ENCODE data around the gene CAPN1. TPM values are rescaled to one million over a fixed set of nuclear protein-coding genes. Genes with fewer than 3 reads are reported as not detected.

The CAPN1 gene
- polyA plus RNA-seq, 1 donor from 2014 or later: 102 TPM

DNA sequence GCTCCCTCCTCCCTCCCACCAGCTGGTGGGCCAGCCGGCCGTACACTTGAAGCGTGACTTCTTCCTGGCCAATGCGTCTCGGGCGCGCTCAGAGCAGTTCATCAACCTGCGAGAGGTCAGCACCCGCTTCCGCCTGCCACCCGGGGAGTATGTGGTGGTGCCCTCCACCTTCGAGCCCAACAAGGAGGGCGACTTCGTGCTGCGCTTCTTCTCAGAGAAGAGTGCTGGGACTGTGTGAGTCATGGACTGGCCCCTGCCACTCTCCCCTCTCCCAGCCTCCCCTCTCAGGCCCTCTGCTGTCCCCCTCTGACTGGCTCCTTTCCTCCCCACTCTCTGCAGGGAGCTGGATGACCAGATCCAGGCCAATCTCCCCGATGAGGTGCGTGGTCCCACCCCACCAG is 24.7 kb downstream of the CAPN1 start:
- Histone ChIP-seq H3K9me2 (ENCODE audit: insufficient read depth, low read length) (no peaks in the 10 kb centered on the region), H3K4me2 (ENCODE audit: low read length) (no peak overlapping the region), H2AFZ (ENCODE audit: low read depth, low read length) (no peak overlapping the region), H3K36me3 (ENCODE audit: insufficient read depth, low read length) (peaks cover 10% of the 10 kb centered on the region), H3K9me3 (ENCODE audit: low read length) (no peaks in the 10 kb centered on the region), H3F3A (ENCODE audit: insufficient read depth, low read length, poor library complexity, severe bottlenecking) (no peaks in the 10 kb centered on the region), H3K27ac (ENCODE audit: low read length) (no peak overlapping the region), H3K9ac (ENCODE audit: low read length) (no peak overlapping the region), H3K4me3 (ENCODE audit: low read length) (no peak overlapping the region), H3K27me3 (ENCODE audit: insufficient read depth, low read depth, low read length) (no peaks in the 10 kb centered on the region), H3K79me2 (replicated peaks; ENCODE audit: insufficient read depth, low read length) (no peaks in the 10 kb centered on the region), H4K20me1 (ENCODE audit: insufficient read depth) (no peaks in the 10 kb centered on the region)
- TF ChIP-seq EZH2 (IDR thresholded peaks at IDR 0.05; ENCODE audit: borderline replicate concordance, insufficient read depth, low read length, poor library complexity, severe bottlenecking) (no peak), POLR2AphosphoS5 (IDR thresholded peaks at IDR 0.05) (no peak), MXI1 (conservative IDR thresholded peaks at IDR 0.05; ENCODE audit: poor library complexity, severe bottlenecking) (no peak), RAD21 (conservative IDR thresholded peaks at IDR 0.05) (no peak), EP300 (conservative IDR thresholded peaks at IDR 0.05; ENCODE audit: poor library complexity, severe bottlenecking) (no peak), SMC3 (conservative IDR thresholded peaks at IDR 0.05; ENCODE audit: poor library complexity) (no peak), TAF1 (IDR thresholded peaks at IDR 0.05; ENCODE audit: low read depth) (no peak)
- TF ChIP-seq, protein P1, sequence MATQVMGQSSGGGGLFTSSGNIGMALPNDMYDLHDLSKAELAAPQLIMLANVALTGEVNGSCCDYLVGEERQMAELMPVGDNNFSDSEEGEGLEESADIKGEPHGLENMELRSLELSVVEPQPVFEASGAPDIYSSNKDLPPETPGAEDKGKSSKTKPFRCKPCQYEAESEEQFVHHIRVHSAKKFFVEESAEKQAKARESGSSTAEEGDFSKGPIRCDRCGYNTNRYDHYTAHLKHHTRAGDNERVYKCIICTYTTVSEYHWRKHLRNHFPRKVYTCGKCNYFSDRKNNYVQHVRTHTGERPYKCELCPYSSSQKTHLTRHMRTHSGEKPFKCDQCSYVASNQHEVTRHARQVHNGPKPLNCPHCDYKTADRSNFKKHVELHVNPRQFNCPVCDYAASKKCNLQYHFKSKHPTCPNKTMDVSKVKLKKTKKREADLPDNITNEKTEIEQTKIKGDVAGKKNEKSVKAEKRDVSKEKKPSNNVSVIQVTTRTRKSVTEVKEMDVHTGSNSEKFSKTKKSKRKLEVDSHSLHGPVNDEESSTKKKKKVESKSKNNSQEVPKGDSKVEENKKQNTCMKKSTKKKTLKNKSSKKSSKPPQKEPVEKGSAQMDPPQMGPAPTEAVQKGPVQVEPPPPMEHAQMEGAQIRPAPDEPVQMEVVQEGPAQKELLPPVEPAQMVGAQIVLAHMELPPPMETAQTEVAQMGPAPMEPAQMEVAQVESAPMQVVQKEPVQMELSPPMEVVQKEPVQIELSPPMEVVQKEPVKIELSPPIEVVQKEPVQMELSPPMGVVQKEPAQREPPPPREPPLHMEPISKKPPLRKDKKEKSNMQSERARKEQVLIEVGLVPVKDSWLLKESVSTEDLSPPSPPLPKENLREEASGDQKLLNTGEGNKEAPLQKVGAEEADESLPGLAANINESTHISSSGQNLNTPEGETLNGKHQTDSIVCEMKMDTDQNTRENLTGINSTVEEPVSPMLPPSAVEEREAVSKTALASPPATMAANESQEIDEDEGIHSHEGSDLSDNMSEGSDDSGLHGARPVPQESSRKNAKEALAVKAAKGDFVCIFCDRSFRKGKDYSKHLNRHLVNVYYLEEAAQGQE (IDR thresholded peaks at IDR 0.05; ENCODE audit: borderline replicate concordance): no peak
- TF ChIP-seq, protein P2, sequence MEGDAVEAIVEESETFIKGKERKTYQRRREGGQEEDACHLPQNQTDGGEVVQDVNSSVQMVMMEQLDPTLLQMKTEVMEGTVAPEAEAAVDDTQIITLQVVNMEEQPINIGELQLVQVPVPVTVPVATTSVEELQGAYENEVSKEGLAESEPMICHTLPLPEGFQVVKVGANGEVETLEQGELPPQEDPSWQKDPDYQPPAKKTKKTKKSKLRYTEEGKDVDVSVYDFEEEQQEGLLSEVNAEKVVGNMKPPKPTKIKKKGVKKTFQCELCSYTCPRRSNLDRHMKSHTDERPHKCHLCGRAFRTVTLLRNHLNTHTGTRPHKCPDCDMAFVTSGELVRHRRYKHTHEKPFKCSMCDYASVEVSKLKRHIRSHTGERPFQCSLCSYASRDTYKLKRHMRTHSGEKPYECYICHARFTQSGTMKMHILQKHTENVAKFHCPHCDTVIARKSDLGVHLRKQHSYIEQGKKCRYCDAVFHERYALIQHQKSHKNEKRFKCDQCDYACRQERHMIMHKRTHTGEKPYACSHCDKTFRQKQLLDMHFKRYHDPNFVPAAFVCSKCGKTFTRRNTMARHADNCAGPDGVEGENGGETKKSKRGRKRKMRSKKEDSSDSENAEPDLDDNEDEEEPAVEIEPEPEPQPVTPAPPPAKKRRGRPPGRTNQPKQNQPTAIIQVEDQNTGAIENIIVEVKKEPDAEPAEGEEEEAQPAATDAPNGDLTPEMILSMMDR (IDR thresholded peaks at IDR 0.05; ENCODE audit: poor library complexity, severe bottlenecking): no peak

DNA sequence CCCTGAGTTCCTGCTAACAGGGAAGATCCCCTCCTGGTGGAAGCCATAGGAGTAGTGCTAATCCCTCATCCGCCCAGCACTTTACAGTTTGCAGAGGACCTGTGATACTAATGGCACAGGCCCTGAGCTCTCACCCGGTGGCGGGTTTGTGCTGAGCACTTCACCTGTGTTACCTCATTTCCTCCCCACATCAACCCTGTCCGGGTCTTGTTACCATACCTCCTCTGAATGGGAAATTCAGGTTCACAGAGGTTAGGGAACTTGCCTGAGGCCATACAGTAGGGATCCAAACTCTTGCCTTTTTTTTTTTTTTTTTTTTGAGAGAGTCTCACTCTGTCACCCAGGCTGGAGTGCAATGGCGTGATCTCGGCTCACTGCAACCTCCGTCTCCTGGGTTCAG is 25.2 kb downstream of the CAPN1 start:
- Histone ChIP-seq H3K4me2 (ENCODE audit: low read length) (no peak overlapping the region), H3K9me2 (ENCODE audit: insufficient read depth, low read length) (no peaks in the 10 kb centered on the region), H3K27ac (ENCODE audit: low read length) (no peak overlapping the region), H3K4me3 (ENCODE audit: low read length) (no peak overlapping the region), H3K9ac (ENCODE audit: low read length) (no peak overlapping the region), H3K79me2 (replicated peaks; ENCODE audit: insufficient read depth, low read length) (no peaks in the 10 kb centered on the region), H2AFZ (ENCODE audit: low read depth, low read length) (no peak overlapping the region), H3F3A (ENCODE audit: insufficient read depth, low read length, poor library complexity, severe bottlenecking) (no peaks in the 10 kb centered on the region), H3K36me3 (ENCODE audit: insufficient read depth, low read length) (peaks cover 10% of the 10 kb centered on the region), H4K20me1 (ENCODE audit: insufficient read depth) (no peaks in the 10 kb centered on the region), H3K9me3 (ENCODE audit: low read length) (no peaks in the 10 kb centered on the region), H3K27me3 (ENCODE audit: insufficient read depth, low read depth, low read length) (no peaks in the 10 kb centered on the region)
- no peak for TF ChIP-seq EP300 (conservative IDR thresholded peaks at IDR 0.05; ENCODE audit: poor library complexity, severe bottlenecking)
